Epithelial cell of esophagus (primary cell): ENCODE results near the gene NUCKS1.

ENCODE experiments used
- DNase-seq: peaks from one replicate; pipeline ENCODE4 v3.0.0; 2010; ENCODE audit warnings: low read depth
- H3K4me3 ChIP-seq: 2 replicates; pipeline ENCODE4 v1.5.1; 2011; ENCODE audit warnings: mild to moderate bottlenecking, low read length, control low read depth
- TF ChIP-seq, protein P1 (sequence below): IDR thresholded peaks from 2 replicates; pipeline ENCODE4 v1.5.1; 2011; ENCODE audit warnings: low read depth, mild to moderate bottlenecking, low read length, control low read depth, inconsistent platforms; ENCODE audit not compliant: insufficient read depth; ENCODE audit errors: missing control alignments

NUCKS1 gene

DNA sequence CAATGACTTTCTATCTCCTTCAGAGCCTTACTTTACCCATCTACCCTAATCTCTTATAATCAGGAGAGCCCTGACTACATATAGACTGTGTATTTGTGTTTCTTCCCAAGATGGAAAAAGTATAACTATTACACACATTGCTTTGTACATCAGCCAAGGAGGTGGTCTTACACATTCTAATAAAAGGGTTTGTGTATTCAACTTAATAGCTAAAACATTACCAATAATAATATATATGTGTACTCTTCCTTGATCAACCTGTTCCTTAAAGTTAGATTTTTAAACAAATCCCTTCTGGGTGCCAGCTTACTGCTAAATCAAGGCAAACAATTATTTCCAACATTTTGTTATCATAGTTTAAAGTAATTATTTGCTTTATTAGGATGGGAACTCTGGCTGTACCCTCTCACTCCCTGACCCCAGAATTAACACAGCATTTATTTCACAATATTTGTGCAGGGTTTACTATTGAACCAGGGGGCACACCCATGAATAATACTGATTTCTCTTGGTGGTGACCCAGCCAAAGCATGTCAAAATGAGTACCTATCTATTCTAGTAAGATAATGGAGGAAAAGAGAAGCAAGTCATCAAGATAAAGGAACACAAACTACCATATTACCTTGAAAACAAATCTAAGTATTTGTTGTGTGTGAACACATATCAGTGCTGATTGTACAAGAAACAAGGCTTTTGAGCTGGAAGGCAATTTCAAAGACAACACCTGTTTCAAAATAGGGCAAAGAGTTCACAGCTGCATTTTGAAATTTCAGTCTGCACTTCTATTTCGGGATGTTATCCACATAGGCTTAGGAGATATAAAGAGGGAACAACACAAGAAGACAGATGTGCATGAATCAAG lies 39.5 kb downstream of the NUCKS1 start:
- H3K4me3 ChIP-seq, result no peak overlapping the region
- TF ChIP-seq, protein P1, sequence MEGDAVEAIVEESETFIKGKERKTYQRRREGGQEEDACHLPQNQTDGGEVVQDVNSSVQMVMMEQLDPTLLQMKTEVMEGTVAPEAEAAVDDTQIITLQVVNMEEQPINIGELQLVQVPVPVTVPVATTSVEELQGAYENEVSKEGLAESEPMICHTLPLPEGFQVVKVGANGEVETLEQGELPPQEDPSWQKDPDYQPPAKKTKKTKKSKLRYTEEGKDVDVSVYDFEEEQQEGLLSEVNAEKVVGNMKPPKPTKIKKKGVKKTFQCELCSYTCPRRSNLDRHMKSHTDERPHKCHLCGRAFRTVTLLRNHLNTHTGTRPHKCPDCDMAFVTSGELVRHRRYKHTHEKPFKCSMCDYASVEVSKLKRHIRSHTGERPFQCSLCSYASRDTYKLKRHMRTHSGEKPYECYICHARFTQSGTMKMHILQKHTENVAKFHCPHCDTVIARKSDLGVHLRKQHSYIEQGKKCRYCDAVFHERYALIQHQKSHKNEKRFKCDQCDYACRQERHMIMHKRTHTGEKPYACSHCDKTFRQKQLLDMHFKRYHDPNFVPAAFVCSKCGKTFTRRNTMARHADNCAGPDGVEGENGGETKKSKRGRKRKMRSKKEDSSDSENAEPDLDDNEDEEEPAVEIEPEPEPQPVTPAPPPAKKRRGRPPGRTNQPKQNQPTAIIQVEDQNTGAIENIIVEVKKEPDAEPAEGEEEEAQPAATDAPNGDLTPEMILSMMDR, result no peak
- DNase-seq, result no peak

DNA sequence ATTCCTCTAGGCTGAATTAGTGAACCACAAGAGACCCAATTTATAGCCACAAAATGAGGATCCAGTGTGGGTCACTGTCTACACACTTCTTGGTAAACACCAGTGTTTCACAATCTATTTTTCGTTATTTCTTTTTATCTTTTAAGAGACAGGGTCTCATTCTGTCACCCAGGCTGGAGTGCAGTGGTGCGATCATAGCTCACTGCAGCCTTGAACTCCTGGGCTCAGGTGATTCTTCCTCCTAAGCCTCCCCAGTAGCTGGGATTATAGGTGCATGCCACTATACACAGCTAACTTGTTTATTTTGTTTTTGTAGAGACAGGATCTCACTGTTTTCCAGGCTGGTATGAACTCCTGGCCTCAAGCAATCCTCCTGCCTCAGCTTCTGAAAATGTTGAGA lies 40.3 kb downstream of the NUCKS1 start:
- DNase-seq, result no peak
- TF ChIP-seq, protein P1, result no peak
- no peak overlapping the region for H3K4me3 ChIP-seq

DNA sequence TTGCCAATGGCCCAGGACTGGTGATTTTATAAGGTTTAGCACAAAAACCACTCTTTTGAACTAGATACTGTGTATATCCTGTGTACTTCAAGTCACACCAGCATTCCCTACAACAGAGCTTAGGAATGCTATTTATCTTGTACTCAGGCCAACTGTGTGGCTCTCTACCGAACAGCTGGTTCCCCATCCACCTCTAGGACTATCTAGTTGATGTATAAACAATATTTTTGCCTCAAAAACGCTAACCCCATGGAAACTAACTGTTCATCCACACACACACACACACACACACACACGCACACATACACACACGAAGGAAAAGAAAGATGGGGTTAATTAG lies 41.0 kb downstream of the NUCKS1 start:
- DNase-seq, result no peak
- TF ChIP-seq, protein P1, result no peak
- H3K4me3 ChIP-seq, result no peak overlapping the region

GRCh38 chr1:205706601-205707502 lies 43.1 kb downstream of the NUCKS1 start:
- TF ChIP-seq, protein P1, result no peak
- DNase-seq, result no peak
- no peak overlapping the region for H3K4me3 ChIP-seq

DNA sequence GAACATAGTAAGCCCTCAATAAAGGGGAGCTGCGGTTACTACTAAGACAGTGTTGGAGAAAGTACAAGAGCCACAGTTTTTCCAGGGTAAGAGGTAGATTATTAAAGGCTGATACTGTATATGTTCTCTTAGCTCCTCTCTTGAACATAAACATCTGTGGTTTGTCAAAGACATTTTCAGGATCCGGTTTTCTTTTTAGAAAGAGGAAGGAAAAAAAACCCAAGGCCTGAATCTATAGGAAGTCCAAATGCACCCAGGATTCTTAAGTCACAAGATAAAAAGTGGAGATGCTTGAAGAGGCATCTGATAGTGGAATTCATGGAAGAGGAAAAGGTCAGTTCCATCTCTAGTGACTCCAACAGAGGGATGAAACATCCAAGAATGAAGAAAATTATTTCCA lies 45.1 kb downstream of the NUCKS1 start:
- no peak for DNase-seq
- TF ChIP-seq, protein P1, result no peak
- H3K4me3 ChIP-seq, result no peak overlapping the region

DNA sequence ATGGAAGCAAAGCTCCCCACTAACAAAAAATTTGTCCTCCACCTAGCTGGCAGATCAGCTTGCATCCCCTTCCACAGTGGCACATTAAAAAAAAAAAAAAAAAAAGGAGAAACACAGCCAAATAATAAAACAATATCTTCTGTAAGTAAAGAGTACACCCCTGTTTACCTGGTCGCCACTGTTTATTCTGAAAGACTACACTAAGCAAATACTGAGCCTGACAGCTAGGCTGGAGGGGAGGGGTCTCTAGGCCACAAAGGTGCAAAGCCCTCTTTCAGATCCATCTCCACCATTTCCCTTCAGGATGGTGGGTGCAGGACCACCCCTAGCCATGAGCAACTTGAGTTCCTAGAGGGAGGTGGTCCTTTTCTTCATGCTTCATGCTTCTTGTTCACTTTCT lies 46.9 kb downstream of the NUCKS1 start:
- TF ChIP-seq, protein P1, result no peak
- no peak for DNase-seq
- H3K4me3 ChIP-seq, result no peak overlapping the region

GRCh38 chr1:205701891-205702290 lies 48.1 kb downstream of the NUCKS1 start:
- TF ChIP-seq, protein P1, result no peak
- H3K4me3 ChIP-seq, result no peak overlapping the region
- no peak for DNase-seq
